SIG-M5 treated with dmso at 0.1 percent for 504 hours (cell line): Measurements from ENCODE around the gene SUGP1.

Experiments
- DNase-seq: peaks from one replicate; lab custom pipeline; 2025; ENCODE audit not compliant: unreplicated experiment; lab: John Stamatoyannopoulos, UW

The SUGP1 gene

GRCh38 chr19:19304186-19304965, 15.9 kb downstream of the SUGP1 start:
- no peak for DNase-seq

GRCh38 chr19:19303411-19303810, 16.9 kb downstream of the SUGP1 start:
- DNase-seq: no peak

DNA sequence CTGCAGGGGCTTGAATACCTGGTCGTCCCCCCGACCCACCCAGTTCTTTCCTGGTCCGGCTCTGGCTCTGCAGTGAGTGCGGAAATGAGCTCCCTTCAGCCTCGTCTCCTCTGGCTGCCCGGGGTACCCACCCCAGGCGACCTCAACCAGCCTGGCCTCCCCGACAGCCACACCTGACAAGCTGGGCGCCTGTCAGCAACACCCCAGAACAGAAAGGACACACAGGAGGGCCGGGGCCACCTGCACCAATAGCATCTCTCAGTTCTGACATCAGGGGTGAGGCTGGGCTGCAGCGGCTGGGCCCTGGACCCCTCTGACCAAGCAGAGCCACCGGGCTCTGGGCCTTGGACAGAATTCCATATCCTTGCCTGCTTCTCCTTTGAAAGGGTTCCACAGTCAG, 19.7 kb downstream of the SUGP1 start:
- no peak for DNase-seq

DNA sequence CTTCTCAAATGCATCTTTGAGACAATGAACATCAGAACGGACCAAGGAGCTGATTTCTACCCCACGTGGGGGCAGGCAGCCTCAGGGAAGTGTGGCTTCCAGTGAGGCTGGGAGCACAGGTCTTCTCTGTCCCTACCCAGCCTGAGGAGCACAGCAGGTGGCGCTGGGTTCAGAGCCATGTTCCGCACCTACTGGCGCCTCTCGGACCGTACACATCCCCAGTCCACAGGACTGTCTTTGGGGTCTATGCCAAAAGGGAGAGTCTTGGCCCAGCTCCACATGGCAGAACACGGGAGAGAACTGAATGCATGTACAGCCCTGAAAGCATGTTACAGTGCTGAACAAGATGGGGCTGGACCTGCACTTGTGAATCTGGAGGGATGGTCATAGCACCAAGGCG, 22.6 kb downstream of the SUGP1 start:
- no peak for DNase-seq

- DNase-seq: no peak
Observed at GRCh38 chr19:19296953-19297689, 23.2 kb downstream of the SUGP1 start.

DNA sequence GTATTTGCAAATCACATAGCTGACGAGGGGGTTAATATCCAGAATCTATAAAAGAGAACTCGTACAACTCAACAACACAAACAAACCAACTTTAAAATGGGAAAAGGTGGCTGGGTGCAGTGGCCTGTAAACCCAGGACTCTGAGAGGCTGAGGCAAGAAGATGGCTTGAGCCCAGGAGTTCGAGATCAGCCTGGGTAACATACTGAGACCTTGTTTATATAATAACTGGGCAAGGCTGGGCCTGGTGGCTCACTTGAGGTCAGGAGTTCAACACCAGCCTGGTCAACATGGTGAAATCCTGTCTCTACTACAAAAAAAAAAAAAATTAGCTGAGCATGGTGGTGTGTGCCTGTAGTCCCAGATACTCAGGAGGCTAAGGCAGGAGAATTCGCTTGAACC, 25.4 kb downstream of the SUGP1 start:
- DNase-seq: no peak

- DNase-seq: no peak
Observed at GRCh38 chr19:19292607-19293006, 27.7 kb downstream of the SUGP1 start.

- no peak for DNase-seq
Observed at GRCh38 chr19:19285686-19286085, 34.6 kb downstream of the SUGP1 start.

- no peak for DNase-seq
Observed at GRCh38 chr19:19280561-19280960, 39.7 kb downstream of the SUGP1 start.

- no peak for DNase-seq
Observed at GRCh38 chr19:19279853-19280252, 40.5 kb downstream of the SUGP1 start.

DNA sequence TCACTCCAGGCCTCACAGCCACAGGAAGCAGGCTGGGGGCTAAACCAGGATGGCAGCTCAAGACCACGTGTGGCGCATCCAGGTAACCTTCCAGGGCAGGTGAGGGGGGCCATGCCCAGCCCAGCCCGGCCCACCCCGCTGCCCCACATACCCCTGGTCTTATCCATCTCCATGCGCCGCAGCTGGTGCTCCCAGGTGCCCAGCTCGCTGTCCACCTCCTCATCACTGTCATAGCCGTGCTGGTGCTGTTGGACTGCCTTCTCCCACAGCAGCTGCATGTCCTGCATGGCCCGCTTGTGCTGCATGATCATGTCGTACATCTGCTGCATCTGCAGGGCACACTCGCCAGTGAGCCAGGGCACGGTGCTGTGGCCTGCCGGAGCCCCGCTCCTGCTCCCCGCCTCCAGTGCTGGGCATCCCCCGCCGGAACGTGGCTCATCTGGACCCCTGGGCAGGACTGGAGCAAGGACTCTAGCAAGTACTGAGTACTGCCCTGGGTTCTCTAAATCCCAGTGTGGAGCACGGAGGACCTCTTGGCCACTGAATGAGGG, 41.2 kb downstream of the SUGP1 start:
- DNase-seq: no peak

- DNase-seq: no peak
Observed at GRCh38 chr19:19278315-19278714, 42.0 kb downstream of the SUGP1 start.

GRCh38 chr19:19276851-19277250, 43.5 kb downstream of the SUGP1 start:
- no peak for DNase-seq

DNA sequence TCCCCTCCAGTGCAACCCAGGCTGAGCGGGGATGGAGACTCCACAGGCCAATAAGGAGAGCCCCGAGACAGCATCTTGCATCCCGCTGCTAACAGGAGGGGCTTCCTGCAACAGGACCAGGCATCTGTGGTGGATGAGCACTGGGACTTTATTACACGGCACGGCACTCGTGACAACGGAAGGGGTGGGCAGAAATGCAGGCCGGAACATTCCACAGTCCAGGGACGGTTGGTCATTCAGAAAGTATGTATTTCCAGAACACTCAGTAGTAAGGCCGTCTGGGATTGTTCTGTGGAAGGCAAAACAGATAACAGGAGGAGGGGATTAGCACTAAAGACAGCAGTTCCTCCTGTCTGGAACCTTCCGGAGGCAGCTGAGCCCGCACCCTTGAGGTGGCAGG, 43.9 kb downstream of the SUGP1 start:
- DNase-seq: no peak

GRCh38 chr19:19274716-19275565, 45.4 kb downstream of the SUGP1 start:
- DNase-seq: no peak

- DNase-seq: no peak
Observed at GRCh38 chr19:19274146-19274545, 46.2 kb downstream of the SUGP1 start.

GRCh38 chr19:19271828-19272599, 48.3 kb downstream of the SUGP1 start:
- no peak for DNase-seq

GRCh38 chr19:19270749-19271571, 49.3 kb downstream of the SUGP1 start:
- DNase-seq: no peak

GRCh38 chr19:19269952-19270694, 50.2 kb downstream of the SUGP1 start:
- no peak for DNase-seq
